GM21529 (cell line): ENCODE data around the gene TGFBR2.

Experiments used
- ATAC-seq: cut with Tn5 transposase; IDR thresholded peaks from one replicate; pipeline ENCODE4 v1.9.1; 2021; ENCODE audit not compliant: unreplicated experiment

Gene TGFBR2

DNA sequence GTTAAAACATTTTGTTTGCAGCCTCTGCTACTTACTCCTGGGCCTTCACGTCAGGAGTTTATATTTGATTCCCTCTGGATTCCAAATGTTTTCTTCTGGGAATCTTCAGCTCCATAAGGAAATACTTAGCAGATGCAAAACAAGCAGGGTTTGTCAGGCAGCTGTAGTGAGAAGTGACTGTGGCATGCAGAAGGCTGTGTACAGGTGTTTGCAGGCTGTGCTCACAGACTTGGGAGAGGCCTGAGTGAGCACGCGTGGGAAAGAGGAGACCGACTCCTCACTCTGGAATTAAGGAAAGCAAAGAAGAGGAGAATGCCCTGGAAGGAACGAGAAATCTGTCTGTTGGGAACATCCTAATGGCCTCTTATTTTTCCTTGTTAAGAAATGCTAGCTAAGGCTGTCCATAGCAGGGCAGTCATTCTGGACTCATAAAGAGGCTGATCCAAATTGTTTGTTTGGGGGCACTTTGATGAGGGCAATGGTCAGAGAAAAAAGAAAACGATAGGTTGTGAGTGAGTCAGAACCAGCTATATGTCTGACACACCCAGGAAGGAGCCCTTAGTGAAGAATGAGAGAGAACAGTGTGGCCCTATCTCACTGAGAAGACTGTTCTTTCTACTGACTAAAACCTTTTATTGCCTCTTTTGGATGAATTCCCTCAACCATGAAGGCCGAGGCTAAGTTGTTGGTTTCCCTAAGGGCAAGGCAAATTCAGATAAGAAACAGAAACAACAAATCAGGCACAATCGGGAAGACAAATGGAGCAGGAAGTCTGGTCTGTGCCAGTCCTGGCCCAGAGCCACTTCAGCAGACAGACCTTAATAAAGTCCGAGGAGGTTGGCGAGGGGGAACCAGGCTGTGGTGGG lies 82.6 kb downstream of the TGFBR2 start:
- no peak for ATAC-seq

DNA sequence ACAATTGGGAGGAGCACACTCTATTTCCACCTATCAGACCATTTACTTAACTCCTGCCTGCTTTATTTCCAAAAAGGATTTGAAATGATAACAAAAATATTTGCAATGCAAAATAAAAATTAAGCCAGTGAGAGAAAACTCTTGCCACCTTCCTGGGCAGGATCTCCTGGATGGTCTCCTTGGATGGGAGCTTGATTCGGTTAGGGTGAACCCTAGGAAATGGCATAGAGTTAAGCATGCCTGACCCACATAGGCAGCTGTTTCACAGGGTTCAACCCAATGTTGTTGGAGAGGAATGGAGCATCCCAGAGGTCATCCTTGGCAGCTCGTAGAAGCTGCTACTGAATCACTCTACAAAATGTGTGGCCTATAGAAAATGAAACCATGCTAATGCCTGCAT lies 83.8 kb downstream of the TGFBR2 start:
- ATAC-seq, result no peak

DNA sequence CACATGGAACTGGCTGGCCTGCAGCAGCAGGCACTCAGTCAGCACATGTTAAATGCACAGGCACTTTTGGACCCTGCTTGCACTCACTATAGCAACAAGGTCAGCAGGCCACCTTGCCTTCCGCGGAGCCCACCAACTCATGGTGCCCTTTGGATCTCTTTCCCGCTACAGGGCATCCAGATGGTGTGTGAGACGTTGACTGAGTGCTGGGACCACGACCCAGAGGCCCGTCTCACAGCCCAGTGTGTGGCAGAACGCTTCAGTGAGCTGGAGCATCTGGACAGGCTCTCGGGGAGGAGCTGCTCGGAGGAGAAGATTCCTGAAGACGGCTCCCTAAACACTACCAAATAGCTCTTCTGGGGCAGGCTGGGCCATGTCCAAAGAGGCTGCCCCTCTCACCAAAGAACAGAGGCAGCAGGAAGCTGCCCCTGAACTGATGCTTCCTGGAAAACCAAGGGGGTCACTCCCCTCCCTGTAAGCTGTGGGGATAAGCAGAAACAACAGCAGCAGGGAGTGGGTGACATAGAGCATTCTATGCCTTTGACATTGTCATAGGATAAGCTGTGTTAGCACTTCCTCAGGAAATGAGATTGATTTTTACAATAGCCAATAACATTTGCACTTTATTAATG lies 85.0 kb downstream of the TGFBR2 start:
- ATAC-seq, result no peak

DNA sequence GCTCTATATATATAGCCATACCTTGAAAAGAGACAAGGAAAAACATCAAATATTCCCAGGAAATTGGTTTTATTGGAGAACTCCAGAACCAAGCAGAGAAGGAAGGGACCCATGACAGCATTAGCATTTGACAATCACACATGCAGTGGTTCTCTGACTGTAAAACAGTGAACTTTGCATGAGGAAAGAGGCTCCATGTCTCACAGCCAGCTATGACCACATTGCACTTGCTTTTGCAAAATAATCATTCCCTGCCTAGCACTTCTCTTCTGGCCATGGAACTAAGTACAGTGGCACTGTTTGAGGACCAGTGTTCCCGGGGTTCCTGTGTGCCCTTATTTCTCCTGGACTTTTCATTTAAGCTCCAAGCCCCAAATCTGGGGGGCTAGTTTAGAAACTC lies 85.5 kb downstream of the TGFBR2 start:
- no peak for ATAC-seq

DNA sequence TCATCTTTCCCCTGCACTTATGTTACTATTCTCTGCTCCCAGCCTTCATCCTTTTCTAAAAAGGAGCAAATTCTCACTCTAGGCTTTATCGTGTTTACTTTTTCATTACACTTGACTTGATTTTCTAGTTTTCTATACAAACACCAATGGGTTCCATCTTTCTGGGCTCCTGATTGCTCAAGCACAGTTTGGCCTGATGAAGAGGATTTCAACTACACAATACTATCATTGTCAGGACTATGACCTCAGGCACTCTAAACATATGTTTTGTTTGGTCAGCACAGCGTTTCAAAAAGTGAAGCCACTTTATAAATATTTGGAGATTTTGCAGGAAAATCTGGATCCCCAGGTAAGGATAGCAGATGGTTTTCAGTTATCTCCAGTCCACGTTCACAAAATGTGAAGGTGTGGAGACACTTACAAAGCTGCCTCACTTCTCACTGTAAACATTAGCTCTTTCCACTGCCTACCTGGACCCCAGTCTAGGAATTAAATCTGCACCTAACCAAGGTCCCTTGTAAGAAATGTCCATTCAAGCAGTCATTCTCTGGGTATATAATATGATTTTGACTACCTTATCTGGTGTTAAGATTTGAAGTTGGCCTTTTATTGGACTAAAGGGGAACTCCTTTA lies 86.2 kb downstream of the TGFBR2 start:
- ATAC-seq, result no peak

DNA sequence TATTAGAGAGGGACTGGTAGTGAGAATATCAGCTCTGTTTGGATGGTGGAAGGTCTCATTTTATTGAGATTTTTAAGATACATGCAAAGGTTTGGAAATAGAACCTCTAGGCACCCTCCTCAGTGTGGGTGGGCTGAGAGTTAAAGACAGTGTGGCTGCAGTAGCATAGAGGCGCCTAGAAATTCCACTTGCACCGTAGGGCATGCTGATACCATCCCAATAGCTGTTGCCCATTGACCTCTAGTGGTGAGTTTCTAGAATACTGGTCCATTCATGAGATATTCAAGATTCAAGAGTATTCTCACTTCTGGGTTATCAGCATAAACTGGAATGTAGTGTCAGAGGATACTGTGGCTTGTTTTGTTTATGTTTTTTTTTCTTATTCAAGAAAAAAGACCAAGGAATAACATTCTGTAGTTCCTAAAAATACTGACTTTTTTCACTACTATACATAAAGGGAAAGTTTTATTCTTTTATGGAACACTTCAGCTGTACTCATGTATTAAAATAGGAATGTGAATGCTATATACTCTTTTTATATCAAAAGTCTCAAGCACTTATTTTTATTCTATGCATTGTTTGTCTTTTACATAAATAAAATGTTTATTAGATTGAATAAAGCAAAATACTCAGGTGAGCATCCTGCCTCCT lies 87.2 kb downstream of the TGFBR2 start:
- ATAC-seq, result peak; percentile 95

DNA sequence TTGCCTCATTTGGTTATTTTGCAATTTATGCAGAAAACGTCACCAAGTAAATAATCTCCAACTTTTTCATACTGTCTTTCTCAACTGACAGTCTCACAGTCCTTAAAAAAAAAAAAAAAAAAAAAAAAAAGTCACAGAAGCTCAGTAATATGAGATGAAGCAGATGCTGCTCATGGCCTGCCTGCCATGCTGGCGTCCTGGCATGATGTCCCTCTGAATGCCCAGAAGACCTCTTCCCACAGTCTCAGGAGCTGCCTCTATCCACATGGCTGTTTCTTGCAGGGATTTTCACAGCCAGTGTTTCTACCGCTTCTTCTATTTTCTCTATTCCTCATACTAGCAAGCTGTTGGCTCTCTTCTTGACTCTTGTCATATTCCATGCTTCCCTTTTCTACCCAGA lies 87.7 kb downstream of the TGFBR2 start:
- ATAC-seq, result no peak

DNA sequence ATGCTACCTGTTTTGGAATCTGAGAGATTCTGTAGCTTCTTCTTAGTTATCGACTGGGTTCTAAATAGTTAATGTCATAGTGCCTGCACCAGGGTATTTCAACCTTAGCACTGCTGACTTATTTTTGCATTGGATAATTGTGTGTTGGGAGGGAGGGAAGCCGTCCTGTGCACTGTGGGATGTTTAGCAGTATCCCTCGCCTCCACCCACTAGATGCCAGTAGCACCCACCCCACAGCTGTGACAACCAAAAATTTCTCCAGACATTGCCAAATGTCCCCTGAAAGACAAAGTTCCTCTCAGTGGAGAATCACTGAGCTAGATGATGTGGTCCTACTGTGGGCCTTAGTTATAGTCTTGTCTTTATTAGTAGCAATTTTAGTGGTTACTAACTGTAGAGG lies 88.3 kb downstream of the TGFBR2 start:
- ATAC-seq, result no peak

DNA sequence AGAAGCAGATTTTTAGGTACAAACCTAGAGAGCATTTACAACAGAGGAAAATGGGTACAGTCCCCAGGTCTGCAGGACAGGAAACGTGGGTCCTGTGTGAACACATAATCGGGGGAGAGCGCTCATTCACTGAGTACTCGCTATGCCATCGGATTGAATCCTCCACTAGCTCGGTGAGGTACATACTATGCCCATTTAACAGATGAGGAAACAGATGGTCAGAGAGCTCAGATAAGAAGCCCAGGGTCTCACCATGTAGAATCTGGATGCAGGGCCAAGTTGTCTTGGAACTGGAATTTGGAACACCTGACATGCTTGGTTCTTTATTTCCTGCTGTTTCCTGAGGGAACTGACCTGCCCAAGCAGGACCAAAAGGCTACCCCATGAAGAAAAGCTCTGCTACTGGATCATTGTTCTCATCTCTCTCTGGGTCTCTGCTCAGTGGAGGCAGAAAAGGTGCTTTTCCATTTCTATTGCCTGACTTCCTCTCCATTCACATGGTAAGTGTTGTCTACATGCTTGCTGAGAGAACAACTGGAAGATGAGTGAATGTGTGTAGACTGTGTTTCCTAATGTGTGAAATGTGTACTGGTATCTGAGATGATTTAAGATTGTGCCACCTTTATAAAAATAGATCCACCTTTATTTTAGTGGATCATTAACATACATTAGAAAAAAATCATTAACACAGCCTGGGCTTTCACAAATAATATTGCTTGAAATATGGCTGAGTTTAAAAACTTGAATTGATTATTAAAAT lies 89.1 kb downstream of the TGFBR2 start:
- no peak for ATAC-seq

DNA sequence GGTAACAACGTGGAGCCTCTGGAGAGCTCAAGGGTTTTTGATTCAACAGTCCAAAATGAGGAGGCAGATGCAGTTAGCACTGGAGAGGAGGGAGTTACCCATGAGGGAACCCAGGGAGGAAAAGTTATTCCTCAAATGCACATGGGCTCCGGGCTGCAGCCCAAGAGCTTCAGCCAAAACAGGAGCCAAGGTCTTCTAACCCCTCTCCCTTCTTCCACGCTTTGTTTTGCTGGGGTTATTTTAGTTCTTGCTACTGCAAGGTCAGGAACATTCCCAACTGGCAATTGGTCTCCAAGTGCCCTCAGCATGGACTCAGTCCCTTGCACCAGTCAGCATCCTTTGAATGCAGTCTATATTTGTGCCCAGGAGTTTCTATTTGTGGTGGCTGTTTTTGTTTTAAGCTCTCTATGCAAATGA lies 90.0 kb downstream of the TGFBR2 start:
- ATAC-seq, result no peak

DNA sequence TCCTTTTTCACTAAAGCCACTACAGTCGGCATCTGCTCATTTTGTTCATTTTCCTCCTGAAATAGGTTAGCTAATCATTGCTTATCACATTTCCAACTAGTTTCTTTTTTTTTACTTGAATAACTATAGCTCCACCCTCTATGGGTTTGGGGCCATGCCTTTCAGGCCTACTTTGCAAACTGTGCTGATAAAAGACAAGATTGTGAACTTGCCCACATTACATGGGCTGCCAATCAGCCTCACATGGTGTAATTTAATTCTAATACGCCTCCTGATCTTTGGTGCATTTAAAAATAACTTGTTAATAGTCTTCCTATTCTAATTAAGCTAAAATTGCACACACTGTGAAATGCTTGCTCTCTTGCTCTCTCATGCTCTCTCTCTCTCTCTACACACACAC lies 90.5 kb downstream of the TGFBR2 start:
- no peak for ATAC-seq

DNA sequence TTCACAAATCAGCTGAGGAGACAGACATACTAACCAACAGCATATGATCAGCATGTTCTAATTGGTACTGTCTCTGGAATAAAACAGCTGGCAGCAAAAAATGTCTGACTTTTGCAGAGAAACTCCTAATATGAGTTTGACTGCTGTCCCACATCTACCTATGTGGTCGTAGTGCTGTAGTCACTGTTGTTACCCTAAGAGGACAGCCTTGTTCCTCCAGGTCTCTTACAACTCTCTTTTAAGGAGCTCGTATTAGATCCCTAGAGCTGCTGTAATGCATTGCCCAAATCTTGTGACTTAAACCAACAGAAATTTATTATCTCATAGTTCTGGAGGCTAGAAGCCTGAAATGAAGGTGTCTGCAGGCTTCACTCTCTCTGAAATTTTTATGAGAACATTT lies 92.1 kb downstream of the TGFBR2 start:
- ATAC-seq, result no peak

DNA sequence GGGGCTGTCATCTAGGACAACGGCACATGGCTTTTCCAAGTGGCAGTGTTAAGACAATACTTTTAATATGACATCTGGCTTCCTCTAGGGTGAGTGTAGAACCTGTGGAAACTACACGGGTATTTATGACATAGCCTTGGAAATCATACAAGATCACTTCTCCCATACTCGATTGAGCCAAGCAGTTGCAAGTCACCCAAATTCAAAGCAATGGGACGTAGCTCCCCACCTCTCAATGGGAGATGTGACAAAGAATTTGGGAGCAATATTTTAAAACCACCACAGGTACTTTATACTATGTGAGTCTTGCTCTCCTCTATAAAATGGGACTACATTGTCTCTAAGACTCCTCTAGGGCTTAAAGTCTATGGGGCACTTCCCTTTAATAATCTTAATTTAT lies 93.5 kb downstream of the TGFBR2 start:
- ATAC-seq, result no peak

DNA sequence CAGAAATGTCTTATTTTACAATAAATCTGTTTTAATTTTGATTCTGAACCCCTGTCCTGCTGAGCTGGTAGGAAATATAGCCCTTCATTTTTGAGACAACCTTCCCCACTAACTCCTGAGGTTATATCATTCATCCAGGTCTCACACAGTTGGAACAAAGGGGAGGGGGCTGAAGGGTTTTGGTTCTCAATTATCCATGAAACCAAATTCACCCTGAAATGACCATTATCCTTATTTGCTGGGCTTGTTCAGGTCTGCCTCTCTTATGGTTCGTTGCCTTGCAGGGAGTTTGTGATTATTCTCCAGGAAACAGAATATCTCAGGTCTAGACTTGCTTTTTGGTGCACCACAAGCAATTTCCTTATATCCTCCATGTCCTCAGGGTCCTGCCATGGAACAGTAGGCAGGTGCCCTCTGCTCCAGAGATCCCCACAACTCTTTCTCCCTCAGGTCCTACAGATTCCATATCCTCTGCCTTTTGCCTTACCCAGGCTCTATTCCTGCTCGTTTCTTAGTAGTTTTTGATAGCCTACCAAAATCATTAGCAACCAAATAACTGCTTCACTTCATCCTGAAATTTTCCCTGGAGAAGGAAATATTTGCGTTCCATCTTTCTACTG lies 94.4 kb downstream of the TGFBR2 start:
- no peak for ATAC-seq

DNA sequence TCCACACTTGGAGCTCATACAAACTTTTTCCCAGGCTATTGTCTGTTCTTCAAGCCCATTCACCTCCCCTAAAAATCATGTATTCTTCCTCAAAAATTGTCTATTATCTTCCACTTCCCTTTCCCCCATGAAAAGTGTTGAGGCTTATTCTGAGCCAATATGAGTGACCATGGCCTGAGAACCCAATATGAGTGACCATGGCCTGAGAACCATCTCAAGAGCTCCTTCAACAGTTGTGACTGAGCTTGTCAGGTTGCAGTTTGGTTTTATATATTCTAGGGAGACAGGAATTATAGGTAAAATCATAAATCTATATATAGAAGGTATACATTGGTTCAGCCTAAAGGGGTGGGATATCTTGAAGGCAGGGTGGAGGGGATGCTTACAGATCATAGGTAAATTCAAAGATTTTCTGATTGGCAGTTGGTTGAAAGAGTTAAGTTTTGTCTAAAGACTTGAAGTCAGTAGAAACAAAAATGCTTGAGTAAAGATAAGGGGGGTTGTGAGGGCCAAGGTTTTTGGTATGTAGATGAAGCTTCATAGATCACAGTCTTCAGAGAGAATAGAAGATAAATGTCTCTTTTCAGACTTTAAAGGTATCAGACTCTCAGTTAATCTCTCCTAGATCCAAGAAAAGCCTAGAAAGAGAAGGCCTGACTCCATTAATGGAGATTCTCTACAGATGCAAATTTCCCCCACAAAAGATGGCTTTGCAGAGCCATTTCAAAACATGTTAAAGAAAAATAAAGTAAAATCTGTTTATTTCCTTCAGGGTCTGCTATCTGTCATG lies 95.8 kb downstream of the TGFBR2 start:
- no peak for ATAC-seq

DNA sequence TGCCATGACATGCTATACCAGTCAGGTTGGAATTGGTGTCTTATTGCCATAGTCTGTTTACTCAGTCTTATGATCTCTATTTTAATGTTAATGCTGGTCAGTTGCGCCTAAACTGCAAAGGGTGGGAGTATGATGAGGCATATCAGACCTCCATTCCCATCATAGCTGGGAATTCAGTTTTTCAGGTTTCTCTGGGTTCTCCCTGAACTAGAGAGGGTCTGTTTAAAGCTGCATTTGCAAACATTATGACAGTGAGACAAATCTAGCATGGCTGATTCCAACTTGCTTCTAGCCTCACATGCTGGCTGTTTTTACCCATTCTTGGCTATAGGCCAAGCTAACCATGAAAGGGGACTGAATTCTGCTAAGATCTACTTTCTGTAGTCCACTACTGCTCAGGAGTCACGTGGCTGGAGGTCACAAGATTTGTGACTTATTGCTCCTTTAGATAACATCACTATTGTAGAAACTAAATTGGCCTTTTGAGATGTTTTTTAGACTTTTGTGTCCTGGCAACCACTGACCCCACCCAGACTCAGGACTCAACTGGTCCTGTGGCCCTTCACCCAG lies 96.5 kb downstream of the TGFBR2 start:
- no peak for ATAC-seq

DNA sequence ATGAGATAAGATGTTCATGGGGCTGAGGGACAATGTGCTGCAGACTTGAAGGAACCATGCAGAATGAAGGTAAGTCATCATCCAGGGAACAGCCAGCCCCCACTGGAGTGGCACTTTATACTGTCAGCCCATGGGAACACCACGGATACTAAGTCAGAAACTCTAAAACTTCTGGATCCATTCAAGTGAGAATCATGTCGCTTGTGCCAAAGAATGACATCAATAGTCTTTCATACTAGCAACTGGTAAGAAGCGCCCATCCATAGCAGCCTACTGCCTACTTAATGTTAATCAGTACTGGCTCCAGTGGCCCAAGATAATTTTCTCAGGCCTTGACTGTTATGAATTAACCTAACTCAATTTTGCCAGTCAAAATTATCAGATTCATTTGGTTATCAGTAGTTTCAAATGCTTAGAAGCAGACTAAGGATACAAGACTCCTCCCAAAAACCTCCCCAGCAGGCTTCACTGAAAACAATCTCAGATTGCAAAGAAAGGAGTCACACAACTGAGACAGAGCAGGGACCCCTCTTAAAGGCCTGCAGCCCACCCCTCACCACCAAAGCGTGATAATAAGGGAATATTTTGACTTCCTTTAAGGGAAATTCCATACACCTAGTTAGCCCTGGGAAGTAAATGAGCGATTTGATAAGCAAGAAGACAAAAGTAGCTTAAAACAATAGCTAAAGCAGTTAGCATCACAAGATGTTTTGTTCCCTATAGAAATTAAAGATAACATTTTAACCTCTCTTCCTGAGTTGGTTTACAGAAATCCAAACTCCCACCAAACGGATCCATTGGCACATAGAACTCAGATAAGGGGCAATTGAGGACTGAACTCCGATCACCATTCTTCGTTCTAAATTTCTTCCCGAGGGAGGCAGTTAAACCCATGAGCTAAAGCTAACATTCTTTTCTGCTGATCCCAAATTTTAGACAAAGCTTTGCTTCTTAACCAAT lies 98.8 kb downstream of the TGFBR2 start:
- ATAC-seq, result no peak

DNA sequence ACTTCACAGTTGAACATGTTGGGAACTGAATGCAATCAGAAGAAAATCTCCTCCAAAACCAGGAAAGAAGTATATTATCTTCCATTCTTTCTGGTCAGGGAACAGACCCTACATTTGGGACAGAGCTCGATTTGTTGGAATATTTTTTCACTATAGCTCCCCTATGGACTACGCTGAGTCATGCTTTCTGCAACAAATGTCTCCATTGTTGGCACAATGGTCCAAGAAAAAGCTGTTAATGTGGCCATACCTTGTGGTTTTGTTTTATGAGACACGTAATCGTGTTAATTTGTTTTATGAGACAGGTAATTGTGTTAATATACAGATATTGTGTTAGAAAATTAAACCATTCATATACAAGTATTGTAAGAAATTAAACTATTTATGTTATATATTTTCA lies 101.4 kb downstream of the TGFBR2 start:
- no peak for ATAC-seq
